Uterus (tissue), 4 donors: Measurements from ENCODE around the gene FAM184A. TPM values are rescaled to one million over a fixed set of nuclear protein-coding genes. Genes with fewer than 3 reads are reported as not detected.

Experiments used
- DNase-seq, 2 donors: peaks; one replicate each; pipeline ENCODE4 v3.0.0-alpha.2; 2019 to 2020
- H3K27ac ChIP-seq, 2 donors: fragments of 200-600 bp; sonication (generic); 1 replicate in 1 of 2; 2 replicates in 1 of 2; pipeline ENCODE4 v1.5.1; 2016 to 2018
- H3K27me3 ChIP-seq, 2 donors: fragments of 200-600 bp; sonication (generic); one replicate each; pipeline ENCODE4 v1.5.1; 2018 to 2019; ENCODE audit warnings: control low read depth in 1 of 2
- H3K36me3 ChIP-seq, 2 donors: fragments of 200-600 bp; sonication (generic); one replicate each; pipeline ENCODE4 v1.5.1; 2019; ENCODE audit warnings: control low read depth in 1 of 2
- H3K4me1 ChIP-seq, 2 donors: fragments of 200-600 bp; sonication (generic); one replicate each; pipeline ENCODE4 v1.5.1; 2018 to 2019; ENCODE audit warnings: control low read depth in 1 of 2
- H3K4me3 ChIP-seq, 2 donors: fragments of 200-600 bp; sonication (generic); 1 replicate in 1 of 2; 2 replicates in 1 of 2; pipeline ENCODE4 v1.5.1; 2018 to 2019; ENCODE audit warnings: mild to moderate bottlenecking in 1 of 2
- H3K9me3 ChIP-seq, 2 donors: fragments of 200-600 bp; sonication (generic); one replicate each; pipeline ENCODE4 v1.5.1; 2019; ENCODE audit warnings: control low read depth in 1 of 2
- POLR2A ChIP-seq, 2 donors: fragments of 450-650 bp; IDR thresholded peaks; one replicate each; pipeline ENCODE4 v1.6.1; 2016; ENCODE audit warnings: antibody characterized with exemption in 2 of 2, mild to moderate bottlenecking in 1 of 2, moderate library complexity in 1 of 2
- intact Hi-C: fragments of 100-400 bp; cut with DNase I; formaldehyde crosslinking; loops from one replicate; pipeline ENCODE4 v1.15.1; 2023; ENCODE audit warnings: low total_unique reads
- total RNA-seq, 4 donors: library from RNA; depleted of rRNA in 3 of 4; stranded (reverse); fragments of >200 nt in 3 of 4; gene quantifications; one replicate each; pipeline versions ENCODE4 v1.1.0 to v1.2.4, GENCODE V29; 2014 to 2023
- TF ChIP-seq, protein P1 (sequence below), 4 experiments: fragments of 200-600 bp in 2 of 4; fragments of 450-650 bp in 2 of 4; sonication (generic) in 2 of 4; IDR thresholded peaks; one replicate each; pipeline ENCODE4 v1.5.1; 2016 to 2019; ENCODE audit warnings: antibody characterized with exemption in 4 of 4, mild to moderate bottlenecking in 2 of 4, moderate library complexity in 1 of 4
- donor health status: DM: yes; HTN: yes; CAD: no.

FAM184A gene
- total RNA-seq, 4 donors from 2014 or later = 1.8 to 9.5 (median 5.1) TPM

- Histone ChIP-seq H3K36me3 (no peaks in the 10 kb centered on the region), H3K27me3 (no peaks in the 10 kb centered on the region), H3K9me3 (no peaks in the 10 kb centered on the region), H3K4me1 (no peaks in the 10 kb centered on the region), H3K27ac (no peak overlapping the region), H3K4me3 (no peak overlapping the region)
- TF ChIP-seq, protein P1, sequence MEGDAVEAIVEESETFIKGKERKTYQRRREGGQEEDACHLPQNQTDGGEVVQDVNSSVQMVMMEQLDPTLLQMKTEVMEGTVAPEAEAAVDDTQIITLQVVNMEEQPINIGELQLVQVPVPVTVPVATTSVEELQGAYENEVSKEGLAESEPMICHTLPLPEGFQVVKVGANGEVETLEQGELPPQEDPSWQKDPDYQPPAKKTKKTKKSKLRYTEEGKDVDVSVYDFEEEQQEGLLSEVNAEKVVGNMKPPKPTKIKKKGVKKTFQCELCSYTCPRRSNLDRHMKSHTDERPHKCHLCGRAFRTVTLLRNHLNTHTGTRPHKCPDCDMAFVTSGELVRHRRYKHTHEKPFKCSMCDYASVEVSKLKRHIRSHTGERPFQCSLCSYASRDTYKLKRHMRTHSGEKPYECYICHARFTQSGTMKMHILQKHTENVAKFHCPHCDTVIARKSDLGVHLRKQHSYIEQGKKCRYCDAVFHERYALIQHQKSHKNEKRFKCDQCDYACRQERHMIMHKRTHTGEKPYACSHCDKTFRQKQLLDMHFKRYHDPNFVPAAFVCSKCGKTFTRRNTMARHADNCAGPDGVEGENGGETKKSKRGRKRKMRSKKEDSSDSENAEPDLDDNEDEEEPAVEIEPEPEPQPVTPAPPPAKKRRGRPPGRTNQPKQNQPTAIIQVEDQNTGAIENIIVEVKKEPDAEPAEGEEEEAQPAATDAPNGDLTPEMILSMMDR (IDR thresholded peaks at IDR 0.05) = no peak
- no peak for TF ChIP-seq POLR2A (IDR thresholded peaks at IDR 0.05)
- intact Hi-C loops = no loop called here
- no peak for DNase-seq
Measured at GRCh38 chr6:118939683-118940082, 138.8 kb downstream of the FAM184A start.

DNA sequence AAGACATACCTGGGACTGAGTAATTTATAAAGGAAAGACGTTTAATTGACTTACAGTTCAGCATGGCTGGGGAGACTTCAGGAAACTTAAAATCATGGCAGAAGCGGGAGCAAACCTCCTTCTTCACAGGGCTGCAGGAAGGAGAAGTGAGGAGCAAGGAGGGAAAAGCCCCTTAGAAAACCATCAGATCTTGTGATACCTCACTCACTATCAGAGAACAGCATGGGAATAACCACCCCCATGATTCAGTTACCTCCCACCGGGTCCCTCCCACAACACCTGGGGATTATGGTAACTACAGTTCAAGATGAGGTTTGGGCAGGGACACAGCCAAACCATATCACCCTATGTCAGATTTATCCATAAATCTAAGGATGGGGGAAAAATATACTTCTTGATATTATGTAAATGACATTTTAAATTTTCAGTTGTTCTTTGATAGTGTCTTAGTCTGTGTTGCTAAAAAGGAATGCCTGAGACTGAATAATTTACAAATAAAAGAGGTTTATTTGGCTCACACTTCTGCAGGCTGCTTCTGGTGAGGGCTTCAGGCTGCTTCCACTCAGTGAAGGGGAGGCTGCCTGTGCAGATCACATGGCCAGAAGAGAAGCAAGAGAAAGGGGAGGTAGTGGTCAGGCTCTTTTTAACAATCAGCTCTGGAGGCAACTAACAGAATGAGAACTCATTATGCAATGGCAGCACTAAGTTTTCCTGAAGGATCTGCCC is 142.3 kb downstream of the FAM184A start:
- Histone ChIP-seq H3K4me1 (no peaks in the 10 kb centered on the region), H3K9me3 (no peaks in the 10 kb centered on the region), H3K36me3 (no peaks in the 10 kb centered on the region), H3K27ac (no peak overlapping the region), H3K4me3 (no peak overlapping the region), H3K27me3 (no peaks in the 10 kb centered on the region)
- intact Hi-C loops = no loop called here
- DNase-seq = no peak
- no peak for TF ChIP-seq POLR2A (IDR thresholded peaks at IDR 0.05)
- TF ChIP-seq, protein P1 (IDR thresholded peaks at IDR 0.05) = no peak

GRCh38 chr6:118935331-118935668 is 143.2 kb downstream of the FAM184A start:
- Histone ChIP-seq H3K9me3 (no peaks in the 10 kb centered on the region), H3K4me3 (peak overlapping the region; percentile 62 to 89), H3K4me1 (no peaks in the 10 kb centered on the region), H3K36me3 (no peaks in the 10 kb centered on the region), H3K27ac (peak overlapping the region; percentile 87 to 92), H3K27me3 (no peaks in the 10 kb centered on the region)
- no peak for DNase-seq
- intact Hi-C loops = no loop called here
- TF ChIP-seq, protein P1 (IDR thresholded peaks at IDR 0.05) = no peak
- no peak for TF ChIP-seq POLR2A (IDR thresholded peaks at IDR 0.05)

DNA sequence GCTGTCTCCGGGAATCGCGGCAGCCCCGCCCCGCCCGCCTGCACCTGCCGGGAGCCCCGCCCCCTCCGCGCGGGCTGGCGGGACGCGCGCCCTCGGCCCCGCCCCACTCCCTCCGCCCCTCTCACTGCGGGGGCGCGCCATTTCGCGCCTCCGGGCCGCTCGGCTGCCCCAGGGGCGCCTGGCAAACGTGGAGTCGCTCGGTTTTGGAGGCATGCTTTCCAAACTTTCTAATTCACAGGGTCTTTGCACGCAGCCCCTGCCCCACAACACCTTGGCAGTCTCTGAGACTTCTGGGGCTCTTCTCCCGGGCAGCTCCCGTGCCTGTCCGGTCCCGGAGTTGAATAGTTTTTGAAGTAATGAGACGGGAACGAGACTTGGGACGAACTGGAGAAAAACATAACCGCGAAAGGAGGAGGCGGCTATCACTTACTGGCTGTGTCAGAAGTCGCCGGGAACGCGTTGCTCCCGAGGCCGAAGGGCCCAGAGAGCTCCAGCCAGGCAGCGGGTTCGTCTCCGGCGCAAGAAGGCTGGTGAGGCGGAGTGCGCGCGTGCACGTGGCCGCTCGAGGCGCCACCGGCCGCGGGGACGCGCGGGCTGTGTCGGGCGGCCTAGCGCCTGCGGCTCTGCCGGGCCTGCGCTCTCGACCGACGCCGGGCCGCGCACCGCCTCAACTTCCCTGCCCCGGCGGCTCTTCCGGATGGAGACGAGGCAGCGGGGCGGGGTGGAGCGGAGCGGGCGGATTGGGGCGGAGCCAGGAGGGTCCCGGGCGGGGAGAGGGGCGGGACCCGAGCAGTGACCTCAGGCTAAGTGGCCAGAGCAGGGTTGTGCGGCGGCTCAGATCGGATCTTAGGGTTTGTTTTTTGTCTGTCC is 143.8 kb downstream of the FAM184A start, which contains the start of gene MCM9:
TSS of gene MCM9 (minus strand) at position 699 of the 870 bp plus-strand sequence. CDS start 3,436 bp downstream, outside the sequence.
- intact Hi-C loops = no loop called here

More for the DNA sequence above, 143.8 kb downstream of the FAM184A start, which contains the start of gene MCM9:
- H3K27ac ChIP-seq = peak within 1 kb of the TSS; percentile 87 to 92
- no peaks in the 10 kb centered on the region for H3K27me3 ChIP-seq
- no peaks in the 10 kb centered on the region for H3K4me1 ChIP-seq
- DNase-seq = peak; percentile 74 to 83
- no peaks in the 10 kb centered on the region for H3K36me3 ChIP-seq
- TF ChIP-seq POLR2A (IDR thresholded peaks at IDR 0.05) = peak; percentile 50 to 63
- TF ChIP-seq, protein P1 (IDR thresholded peaks at IDR 0.05) = peak in 1 of 4 experiments; percentile 3
- no peaks in the 10 kb centered on the region for H3K9me3 ChIP-seq
- H3K4me3 ChIP-seq = peak within 1 kb of the TSS; percentile 62 to 89
